HCT116 (cell line): ENCODE results near the gene GPX2. TPM values are rescaled to one million over a fixed set of nuclear protein-coding genes. Genes with fewer than 3 reads are reported as not detected.

Source experiments
- ATAC-seq: fragments of 200-7000 bp; cut with Tn5 transposase; 2 replicates; pipeline ENCODE4 v1.9.1; 2020; ENCODE audit warnings: mild to moderate bottlenecking, moderate library complexity
- BruUV-seq: library from RNA; stranded (reverse); fragments of 400-500 nt; replicated peaks from 2 replicates; lab custom pipeline; 2021; lab: Mats Ljungman, UMichigan
- CTCF ChIA-PET: fragments of 300-600 bp; sonication (Branson Sonifier 250); formaldehyde crosslinking; loops from one replicate; lab custom pipeline; 2021; ENCODE audit warnings: antibody characterized with exemption; lab: Charles Lee
- POLR2A ChIA-PET: fragments of 300-600, 350-600 bp; sonication (Branson Sonifier 250); formaldehyde crosslinking; loops from one replicate; lab custom pipeline; 2021; ENCODE audit warnings: antibody characterized with exemption; lab: Charles Lee
- RAD21 ChIA-PET, 2 experiments: fragments of 300-600 bp; sonication (Branson Sonifier 250); formaldehyde crosslinking; loops; one replicate each; lab custom pipeline; 2023; ENCODE audit warnings: low total read pairs in 2 of 2; ENCODE audit not compliant: uncharacterized antibody in 2 of 2, unreplicated experiment in 2 of 2, low non-redundant PET in 1 of 2; lab: Charles Lee
- DNase-seq: peaks from one replicate; pipeline ENCODE4 v3.0.0-alpha.2; 2010; ENCODE audit warnings: low read depth, low spot score
- H2AFZ ChIP-seq: fragments of 200-600 bp; shearing (Covaris generic), sonication (generic); 2 replicates; pipeline ENCODE4 v1.6.1; 2017; ENCODE audit warnings: low read depth, mixed run types, mixed read lengths, antibody characterized with exemption, low read length; ENCODE audit not compliant: poor library complexity, severe bottlenecking
- H3K27ac ChIP-seq: 2 replicates; pipeline ENCODE4 v1.5.1; 2012; ENCODE audit warnings: low read depth, low read length
- H3K27me3 ChIP-seq: fragments of 200-600 bp; sonication (generic); 2 replicates; pipeline ENCODE4 v1.6.1; 2016; ENCODE audit warnings: mixed run types, low read length, mixed read lengths; ENCODE audit not compliant: insufficient read depth
- H3K36me3 ChIP-seq, 2 experiments: fragments of 200-500 bp in 1 of 2; fragments of 200-600 bp in 1 of 2; sonication (Bioruptor generic) in 1 of 2; sonication (generic) in 1 of 2; 2 replicates each; pipeline versions ENCODE4 v1.5.1 to v1.6.1; 2014 to 2016; ENCODE audit warnings: low read length in 2 of 2, inconsistent platforms in 1 of 2, mixed read lengths in 1 of 2, mixed run types in 1 of 2; ENCODE audit not compliant: insufficient read depth in 2 of 2, control insufficient read depth in 1 of 2
- H3K4me1 ChIP-seq, 2 experiments: fragments of 200-600 bp in 1 of 2; sonication (generic) in 1 of 2; 2 replicates each; pipeline versions ENCODE4 v1.5.1 to v1.6.1; 2012 to 2017; ENCODE audit warnings: low read length in 2 of 2, inconsistent platforms in 1 of 2, mild to moderate bottlenecking in 1 of 2, mixed read lengths in 1 of 2, mixed run types in 1 of 2, moderate library complexity in 1 of 2; ENCODE audit not compliant: insufficient read depth in 2 of 2, control insufficient read depth in 1 of 2
- H3K4me2 ChIP-seq: fragments of 200-600 bp; sonication (generic); 2 replicates; pipeline ENCODE4 v1.6.1; 2017; ENCODE audit warnings: mixed run types, low read length, mixed read lengths
- H3K4me3 ChIP-seq, 2 experiments: fragments of 200-600 bp in 1 of 2; sonication (generic) in 1 of 2; replicated peaks in 1 of 2; 2 replicates each; pipeline ENCODE4 v1.5.1; 2011 to 2016; ENCODE audit warnings: low read length in 2 of 2, control low read depth in 1 of 2, low read depth in 1 of 2, mild to moderate bottlenecking in 1 of 2, mixed read lengths in 1 of 2, mixed run types in 1 of 2
- H3K79me2 ChIP-seq: fragments of 200-600 bp; sonication (generic); 2 replicates; pipeline ENCODE4 v1.6.1; 2017; ENCODE audit warnings: mild to moderate bottlenecking, mixed run types, low read length, moderate library complexity, mixed read lengths; ENCODE audit not compliant: insufficient read depth
- H3K9ac ChIP-seq: fragments of 200-600 bp; sonication (generic); 2 replicates; pipeline ENCODE4 v1.6.1; 2016; ENCODE audit warnings: low read length, mixed read lengths
- H3K9me2 ChIP-seq: fragments of 200-600 bp; sonication (generic), shearing (Covaris generic); 2 replicates; pipeline ENCODE4 v1.6.1; 2017; ENCODE audit warnings: mixed run types, mild to moderate bottlenecking, moderate library complexity; ENCODE audit not compliant: insufficient read depth
- H3K9me3 ChIP-seq, 2 experiments: fragments of 200-500 bp in 1 of 2; fragments of 200-600 bp in 1 of 2; sonication (Bioruptor generic) in 1 of 2; sonication (generic) in 1 of 2; 2 replicates each; pipeline ENCODE4 v1.6.1; 2014 to 2017; ENCODE audit warnings: low read length in 2 of 2, mixed read lengths in 2 of 2, inconsistent platforms in 1 of 2, low read depth in 1 of 2, mild to moderate bottlenecking in 1 of 2, mixed run types in 1 of 2, moderate library complexity in 1 of 2; ENCODE audit not compliant: control insufficient read depth in 1 of 2, insufficient read depth in 1 of 2
- H4K20me1 ChIP-seq: fragments of 200-600 bp; sonication (generic), shearing (Covaris generic); 2 replicates; pipeline ENCODE4 v1.6.1; 2017; ENCODE audit warnings: mixed run types, mild to moderate bottlenecking, moderate library complexity; ENCODE audit not compliant: insufficient read depth
- ATF3 ChIP-seq: IDR thresholded peaks from 2 replicates; pipeline ENCODE4 v1.6.1; 2012
- EZH2phosphoT487 ChIP-seq: fragments of 200-600 bp; IDR thresholded peaks from 2 replicates; pipeline ENCODE4 v1.6.1; 2018; ENCODE audit warnings: antibody characterized with exemption, borderline replicate concordance
- POLR2AphosphoS5 ChIP-seq: IDR thresholded peaks from 2 replicates; pipeline ENCODE4 v1.6.1; 2011; ENCODE audit warnings: mild to moderate bottlenecking, low read depth, low read length, moderate library complexity
- ZNF274 ChIP-seq: fragments of 200-500 bp; sonication (Bioruptor generic); IDR thresholded peaks from 2 replicates; pipeline ENCODE4 v1.6.1; 2014; ENCODE audit warnings: mild to moderate bottlenecking, low read depth, low read length, inconsistent platforms
- intact Hi-C: fragments of 100-400 bp; cut with micrococcal nuclease; formaldehyde crosslinking; loops from 2 replicates; pipeline ENCODE4 v1.10.0; 2022
- total RNA-seq: library from RNA; stranded (reverse); gene quantifications from one replicate; pipeline ENCODE4 v1.2.1, GENCODE V29; 2021; ENCODE audit not compliant: unreplicated experiment

Gene GPX2
- total RNA-seq, 1 experiment from 2014 or later, result 0.61 TPM

- Histone ChIP-seq H3K9ac (no peak overlapping the region), H3K9me2 (no peaks in the 10 kb centered on the region), H3K4me2 (no peak overlapping the region), H3K27me3 (no peaks in the 10 kb centered on the region), H3K79me2 (no peaks in the 10 kb centered on the region), H3K4me3 (no peak overlapping the region), H3K4me1 (no peaks in the 10 kb centered on the region), H4K20me1 (no peaks in the 10 kb centered on the region), H2AFZ (no peak overlapping the region), H3K36me3 (no peaks in the 10 kb centered on the region), H3K9me3 (no peaks in the 10 kb centered on the region), H3K27ac (no peak overlapping the region)
- RAD21 ChIA-PET, result no interaction called here
- DNase-seq (no peak), ATAC-seq (no peak)
- POLR2A ChIA-PET, result no interaction called here
- BruUV-seq, result no TSS peak
- no peak for TF ChIP-seq POLR2AphosphoS5
- no peak for TF ChIP-seq ATF3
- no peak for TF ChIP-seq EZH2phosphoT487
- CTCF ChIA-PET, result interaction anchor here (1.0 kb wide), 1 partner anchor 133 kb away, joined by 3 read pairs; no protein-coding TSS in a partner anchor
- intact Hi-C loops, result no loop called here
These were observed 14.3 kb upstream of the GPX2 start for GRCh38 chr14:64956697-64957406.

GRCh38 chr14:64955297-64955696 is 12.8 kb upstream of the GPX2 start:
- RAD21 ChIA-PET, result no interaction called here
- CTCF ChIA-PET, result no interaction called here
- H4K20me1 ChIP-seq, result no peaks in the 10 kb centered on the region
- H3K27ac ChIP-seq, result no peak overlapping the region
- H3K4me2 ChIP-seq, result no peak overlapping the region
- no TSS peak for BruUV-seq
- no peaks in the 10 kb centered on the region for H3K79me2 ChIP-seq
- no peaks in the 10 kb centered on the region for H3K9me3 ChIP-seq
- TF ChIP-seq EZH2phosphoT487 (no peak), ZNF274 (no peak)
- no peaks in the 10 kb centered on the region for H3K36me3 ChIP-seq
- POLR2A ChIA-PET, result no interaction called here
- intact Hi-C loops, result no loop called here
- no peaks in the 10 kb centered on the region for H3K4me1 ChIP-seq
- no peaks in the 10 kb centered on the region for H3K27me3 ChIP-seq
- no peak overlapping the region for H3K4me3 ChIP-seq
- no peak overlapping the region for H3K9ac ChIP-seq
- no peak overlapping the region for H2AFZ ChIP-seq
- ATAC-seq, result no peak
- H3K9me2 ChIP-seq, result no peaks in the 10 kb centered on the region
- no peak for DNase-seq
